Measurements from ENCODE around the gene SMG5. TPM values are rescaled to one million over a fixed set of nuclear protein-coding genes. Genes with fewer than 3 reads are reported as not detected.

The SMG5 gene
- total and polyA plus RNA-seq, 2 donors (not counting 1 experiment from before 2014, with no cell fraction given): 18.6 to 65.9 TPM

DNA sequence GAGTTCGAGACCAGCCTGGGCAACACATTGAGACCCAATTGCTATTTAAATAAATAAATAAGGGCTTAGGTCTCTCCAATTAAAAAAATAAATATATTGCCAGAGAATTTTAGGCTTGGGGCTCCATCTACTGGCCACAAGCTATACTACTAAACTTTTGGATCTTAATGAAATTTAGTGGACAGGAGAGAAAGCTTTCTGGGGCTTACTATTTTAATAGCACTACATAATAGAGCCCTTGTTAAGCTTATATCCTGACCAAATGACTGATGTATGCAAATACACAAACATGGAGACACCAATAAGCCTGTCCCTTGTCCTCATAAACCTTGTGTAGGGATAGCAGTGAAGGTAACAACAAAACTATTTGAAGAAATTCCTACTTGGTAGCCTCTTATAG lies 37.0 kb upstream of the SMG5 start:
- Histone ChIP-seq H3K4me2 (ENCODE audit: extremely low read depth, insufficient read depth, low read length) (no peak overlapping the region), H3K36me3 (ENCODE audit: control insufficient read depth, insufficient read depth, low read length) (peaks cover 25% of the 10 kb centered on the region), H3K9ac (ENCODE audit: insufficient read depth, low read length) (no peak overlapping the region), H2AFZ (ENCODE audit: low read length) (no peak overlapping the region), H3K27ac (ENCODE audit: insufficient read depth, low read length) (no peak overlapping the region), H3K4me3 (replicated peaks in 1 of 4; ENCODE audit: control extremely low read depth in 1 of 4, insufficient read depth in 1 of 4, low read depth in 3 of 4, low read length in 4 of 4) (no peak overlapping the region), H3K4me1 (ENCODE audit: control insufficient read depth, extremely low read depth, insufficient read depth, low read length) (no peaks in the 10 kb centered on the region), H3K9me3 (ENCODE audit: control insufficient read depth, insufficient read depth, low read depth, low read length) (no peaks in the 10 kb centered on the region), H4K20me1 (ENCODE audit: control insufficient read depth, extremely low read depth, insufficient read depth, low read length) (no peaks in the 10 kb centered on the region), H3K27me3 (ENCODE audit: control insufficient read depth, insufficient read depth, low read length) (no peaks in the 10 kb centered on the region), H3K79me2 (ENCODE audit: control insufficient read depth, insufficient read depth, low read length) (no peaks in the 10 kb centered on the region)
- no peak for TF ChIP-seq EZH2 (IDR thresholded peaks at IDR 0.05; ENCODE audit: low read length, missing control alignments)
- TF ChIP-seq, protein P1, sequence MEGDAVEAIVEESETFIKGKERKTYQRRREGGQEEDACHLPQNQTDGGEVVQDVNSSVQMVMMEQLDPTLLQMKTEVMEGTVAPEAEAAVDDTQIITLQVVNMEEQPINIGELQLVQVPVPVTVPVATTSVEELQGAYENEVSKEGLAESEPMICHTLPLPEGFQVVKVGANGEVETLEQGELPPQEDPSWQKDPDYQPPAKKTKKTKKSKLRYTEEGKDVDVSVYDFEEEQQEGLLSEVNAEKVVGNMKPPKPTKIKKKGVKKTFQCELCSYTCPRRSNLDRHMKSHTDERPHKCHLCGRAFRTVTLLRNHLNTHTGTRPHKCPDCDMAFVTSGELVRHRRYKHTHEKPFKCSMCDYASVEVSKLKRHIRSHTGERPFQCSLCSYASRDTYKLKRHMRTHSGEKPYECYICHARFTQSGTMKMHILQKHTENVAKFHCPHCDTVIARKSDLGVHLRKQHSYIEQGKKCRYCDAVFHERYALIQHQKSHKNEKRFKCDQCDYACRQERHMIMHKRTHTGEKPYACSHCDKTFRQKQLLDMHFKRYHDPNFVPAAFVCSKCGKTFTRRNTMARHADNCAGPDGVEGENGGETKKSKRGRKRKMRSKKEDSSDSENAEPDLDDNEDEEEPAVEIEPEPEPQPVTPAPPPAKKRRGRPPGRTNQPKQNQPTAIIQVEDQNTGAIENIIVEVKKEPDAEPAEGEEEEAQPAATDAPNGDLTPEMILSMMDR (conservative IDR thresholded peaks at IDR 0.05 in 1 of 2, IDR thresholded peaks at IDR 0.05 in 1 of 2; ENCODE audit: low read depth in 1 of 2, low read length in 2 of 2): peak; percentile 43 to 61
- peak; percentile 12 to 58 for DNase-seq (ENCODE audit: low read depth in 2 of 2)

GRCh38 chr1:156316909-156317308 lies 34.3 kb upstream of the SMG5 start:
- TF ChIP-seq EZH2 (IDR thresholded peaks at IDR 0.05; ENCODE audit: low read length, missing control alignments): no peak
- TF ChIP-seq, protein P1 (conservative IDR thresholded peaks at IDR 0.05 in 1 of 2, IDR thresholded peaks at IDR 0.05 in 1 of 2; ENCODE audit: low read depth in 1 of 2, low read length in 2 of 2): no peak
- Histone ChIP-seq H3K79me2 (ENCODE audit: control insufficient read depth, insufficient read depth, low read length) (no peaks in the 10 kb centered on the region), H2AFZ (ENCODE audit: low read length) (no peak overlapping the region), H3K9ac (ENCODE audit: insufficient read depth, low read length) (no peak overlapping the region), H3K9me3 (ENCODE audit: control insufficient read depth, insufficient read depth, low read depth, low read length) (no peaks in the 10 kb centered on the region), H3K4me3 (replicated peaks in 1 of 4; ENCODE audit: control extremely low read depth in 1 of 4, insufficient read depth in 1 of 4, low read depth in 3 of 4, low read length in 4 of 4) (no peak overlapping the region), H3K36me3 (ENCODE audit: control insufficient read depth, insufficient read depth, low read length) (peaks cover 21% of the 10 kb centered on the region), H4K20me1 (ENCODE audit: control insufficient read depth, extremely low read depth, insufficient read depth, low read length) (no peaks in the 10 kb centered on the region), H3K27ac (ENCODE audit: insufficient read depth, low read length) (no peak overlapping the region), H3K4me1 (ENCODE audit: control insufficient read depth, extremely low read depth, insufficient read depth, low read length) (no peaks in the 10 kb centered on the region), H3K27me3 (ENCODE audit: control insufficient read depth, insufficient read depth, low read length) (no peaks in the 10 kb centered on the region), H3K4me2 (ENCODE audit: extremely low read depth, insufficient read depth, low read length) (no peak overlapping the region)
- no peak for DNase-seq (ENCODE audit: low read depth in 2 of 2)

- Histone ChIP-seq H3K79me2 (ENCODE audit: control insufficient read depth, insufficient read depth, low read length) (no peaks in the 10 kb centered on the region), H3K9ac (ENCODE audit: insufficient read depth, low read length) (no peak overlapping the region), H2AFZ (ENCODE audit: low read length) (no peak overlapping the region), H3K9me3 (ENCODE audit: control insufficient read depth, insufficient read depth, low read depth, low read length) (no peaks in the 10 kb centered on the region), H3K36me3 (ENCODE audit: control insufficient read depth, insufficient read depth, low read length) (peaks cover 18% of the 10 kb centered on the region), H3K27me3 (ENCODE audit: control insufficient read depth, insufficient read depth, low read length) (no peaks in the 10 kb centered on the region), H4K20me1 (ENCODE audit: control insufficient read depth, extremely low read depth, insufficient read depth, low read length) (no peaks in the 10 kb centered on the region), H3K4me3 (replicated peaks in 1 of 4; ENCODE audit: control extremely low read depth in 1 of 4, insufficient read depth in 1 of 4, low read depth in 3 of 4, low read length in 4 of 4) (no peak overlapping the region), H3K4me2 (ENCODE audit: extremely low read depth, insufficient read depth, low read length) (no peak overlapping the region), H3K27ac (ENCODE audit: insufficient read depth, low read length) (no peak overlapping the region), H3K4me1 (ENCODE audit: control insufficient read depth, extremely low read depth, insufficient read depth, low read length) (no peaks in the 10 kb centered on the region)
- DNase-seq (ENCODE audit: low read depth in 2 of 2): peak; percentile 36 to 67
- no peak for TF ChIP-seq EZH2 (IDR thresholded peaks at IDR 0.05; ENCODE audit: low read length, missing control alignments)
- TF ChIP-seq, protein P1 (conservative IDR thresholded peaks at IDR 0.05 in 1 of 2, IDR thresholded peaks at IDR 0.05 in 1 of 2; ENCODE audit: low read depth in 1 of 2, low read length in 2 of 2): no peak
Observed at GRCh38 chr1:156310962-156311361, 28.3 kb upstream of the SMG5 start.
